NCI-H128 (cell line): ENCODE data around the gene ZDHHC1.

Source experiments
- DNase-seq: peaks from one replicate; lab custom pipeline; 2025; ENCODE audit not compliant: unreplicated experiment; lab: John Stamatoyannopoulos, UW

The ZDHHC1 gene

DNA sequence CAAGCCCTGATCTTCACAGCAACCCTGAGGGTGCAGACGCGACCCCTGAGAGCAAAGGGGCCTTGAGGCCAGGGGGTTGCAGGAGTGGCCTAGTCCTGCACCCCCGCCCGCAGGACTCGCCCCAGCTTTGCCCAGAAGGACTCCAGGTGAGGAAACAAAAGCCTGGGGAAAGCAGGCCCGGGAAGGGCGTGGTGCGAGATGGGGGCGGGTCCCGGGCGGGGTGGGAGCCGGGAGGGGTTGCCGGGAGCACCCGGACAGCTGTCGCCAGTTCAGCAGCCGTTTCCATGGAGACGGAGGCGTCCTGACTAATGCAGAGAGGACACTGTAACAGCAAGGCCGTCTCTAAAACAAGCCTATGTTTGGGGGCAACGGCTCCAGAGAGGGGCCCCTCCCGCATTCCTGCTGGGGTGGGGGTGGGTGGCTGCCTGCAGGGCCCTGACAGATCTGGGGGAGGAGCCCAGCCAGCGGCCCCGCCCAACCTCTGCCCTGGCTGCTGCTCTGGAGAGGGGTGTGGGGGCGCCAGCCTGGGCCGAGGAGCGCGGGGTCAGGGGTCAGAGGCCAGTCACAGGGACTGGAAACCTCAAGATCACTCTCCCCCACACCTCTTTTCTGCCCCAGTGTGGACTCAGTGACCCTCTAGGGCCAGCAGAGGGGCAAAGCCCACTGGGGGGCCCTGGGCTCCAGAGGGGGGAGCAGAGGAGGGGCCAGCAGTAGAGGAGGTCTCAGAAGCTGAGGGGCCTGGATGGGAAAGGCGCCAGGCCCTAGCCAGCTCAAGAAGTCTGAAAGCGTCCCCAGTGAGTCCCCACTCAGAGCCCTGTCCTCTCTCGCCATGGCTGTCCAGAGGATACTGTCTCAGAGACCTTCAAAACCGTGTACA is 19.9 kb downstream of the ZDHHC1 start:
- DNase-seq: peak; percentile 60

DNA sequence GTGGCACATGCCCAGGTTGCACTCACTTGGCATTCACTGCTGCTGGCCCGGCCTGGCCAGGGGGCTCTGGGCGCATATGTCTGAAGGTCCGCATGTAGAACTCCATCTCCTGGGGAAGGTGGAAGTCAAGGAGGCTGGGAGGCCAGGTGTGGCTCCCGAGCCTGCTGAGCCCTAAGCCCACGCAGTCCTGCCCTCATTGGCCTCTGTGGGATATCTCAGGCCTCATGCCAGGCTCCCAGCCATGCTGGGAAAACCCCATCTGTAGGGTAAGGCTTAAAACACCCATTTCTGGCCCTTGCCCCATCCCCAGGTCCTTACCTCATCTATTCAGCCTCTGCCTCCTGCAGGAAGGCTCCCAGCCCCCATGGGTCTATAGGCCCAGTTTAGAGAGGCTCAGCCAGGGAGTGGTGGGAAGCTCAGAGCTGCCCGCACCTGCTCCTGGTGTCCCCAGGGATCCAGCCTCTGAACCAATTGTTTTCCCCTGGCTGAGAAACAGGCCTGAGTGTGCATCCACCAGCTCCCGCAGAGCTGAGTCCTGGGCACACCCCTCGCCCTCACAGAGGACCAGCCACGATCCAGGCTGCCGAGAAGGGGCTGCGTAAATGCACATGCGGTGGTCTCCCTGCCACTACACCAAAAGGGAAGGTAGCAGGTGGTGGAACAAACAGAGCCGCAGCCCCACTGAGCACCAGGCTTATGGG is 20.7 kb downstream of the ZDHHC1 start:
- peak; percentile 68 for DNase-seq

DNA sequence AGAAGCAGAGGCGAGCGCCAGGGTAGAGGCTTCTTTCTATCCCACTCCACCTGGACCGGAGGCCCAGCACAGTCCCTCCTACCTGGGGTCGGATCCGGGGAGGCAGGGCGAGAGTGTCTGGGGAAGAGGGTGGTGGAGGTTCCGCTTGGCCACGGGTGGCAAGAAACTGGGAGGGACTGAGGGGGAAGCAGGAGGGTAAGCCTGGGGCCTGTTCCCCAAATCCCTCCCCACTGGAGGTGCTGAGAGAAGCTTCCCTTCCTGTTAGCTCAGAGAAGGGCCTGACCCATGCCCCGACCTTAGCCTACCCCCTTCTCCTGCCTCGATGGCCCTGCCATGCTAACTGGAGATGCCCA is 21.2 kb downstream of the ZDHHC1 start:
- no peak for DNase-seq

DNA sequence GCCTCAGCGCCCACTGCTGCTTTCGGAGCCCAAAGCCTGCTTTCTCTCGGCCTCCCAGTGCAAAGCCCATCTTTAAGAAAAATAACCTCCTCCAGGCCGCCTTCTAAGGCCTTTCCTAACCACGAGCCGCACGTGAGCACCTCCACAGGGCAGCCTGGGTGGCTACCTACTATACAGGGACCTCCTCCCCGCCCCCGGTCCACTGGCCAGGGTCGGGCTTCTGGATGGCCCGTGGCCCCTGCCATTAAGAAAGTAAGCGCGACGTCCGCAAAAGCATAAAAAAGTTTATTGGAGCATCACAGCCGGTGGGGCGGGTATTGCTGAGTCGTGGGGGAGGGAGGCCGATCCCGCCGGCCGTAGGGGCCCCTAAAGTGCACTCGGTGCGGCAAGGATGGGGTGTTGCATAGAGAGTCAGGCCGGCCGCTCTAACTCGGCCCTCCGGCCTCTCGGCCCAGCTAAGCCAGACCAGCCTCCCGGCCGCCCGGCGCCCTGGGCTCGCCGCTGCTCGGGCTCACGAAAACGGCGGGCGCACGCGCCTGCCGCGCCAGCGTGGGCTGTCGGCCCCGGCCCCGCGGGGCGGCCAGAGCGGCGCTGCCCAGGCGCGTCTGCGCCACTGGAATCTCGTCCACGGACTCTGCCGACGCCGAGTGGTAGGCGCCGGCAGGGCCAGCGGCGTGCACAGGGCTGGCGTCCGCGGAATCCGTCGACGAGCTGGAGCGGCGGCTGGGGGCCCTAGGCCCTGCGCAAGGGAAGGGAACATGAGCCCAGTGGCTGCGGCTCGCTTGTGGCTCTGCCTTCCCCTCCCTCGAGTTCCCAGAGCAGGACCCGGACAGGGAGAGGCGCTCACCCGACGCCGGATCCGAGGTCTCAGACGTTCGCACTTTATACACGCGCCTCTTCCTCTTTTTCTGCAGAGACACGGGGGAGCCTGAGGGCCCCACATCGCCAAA is 21.8 kb downstream of the ZDHHC1 start:
- no peak for DNase-seq

DNA sequence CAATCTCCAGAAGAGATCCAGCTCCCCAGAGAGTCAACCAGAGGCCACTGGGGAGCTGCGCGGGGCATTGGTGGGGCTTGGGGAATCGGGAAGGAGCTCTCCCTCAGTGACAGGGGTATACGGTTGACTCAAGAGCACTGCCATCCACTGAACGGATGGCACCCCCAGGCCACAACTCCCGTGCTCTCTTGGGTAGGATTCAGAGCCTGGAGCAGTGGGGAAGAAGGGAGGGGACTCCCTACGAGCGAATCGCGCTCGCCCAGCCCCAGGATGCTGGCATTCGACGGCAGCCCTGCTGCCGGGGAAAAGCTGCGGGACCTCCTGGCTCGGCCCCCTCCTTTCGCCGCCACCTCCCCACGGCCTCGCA is 22.5 kb downstream of the ZDHHC1 start:
- no peak for DNase-seq

DNA sequence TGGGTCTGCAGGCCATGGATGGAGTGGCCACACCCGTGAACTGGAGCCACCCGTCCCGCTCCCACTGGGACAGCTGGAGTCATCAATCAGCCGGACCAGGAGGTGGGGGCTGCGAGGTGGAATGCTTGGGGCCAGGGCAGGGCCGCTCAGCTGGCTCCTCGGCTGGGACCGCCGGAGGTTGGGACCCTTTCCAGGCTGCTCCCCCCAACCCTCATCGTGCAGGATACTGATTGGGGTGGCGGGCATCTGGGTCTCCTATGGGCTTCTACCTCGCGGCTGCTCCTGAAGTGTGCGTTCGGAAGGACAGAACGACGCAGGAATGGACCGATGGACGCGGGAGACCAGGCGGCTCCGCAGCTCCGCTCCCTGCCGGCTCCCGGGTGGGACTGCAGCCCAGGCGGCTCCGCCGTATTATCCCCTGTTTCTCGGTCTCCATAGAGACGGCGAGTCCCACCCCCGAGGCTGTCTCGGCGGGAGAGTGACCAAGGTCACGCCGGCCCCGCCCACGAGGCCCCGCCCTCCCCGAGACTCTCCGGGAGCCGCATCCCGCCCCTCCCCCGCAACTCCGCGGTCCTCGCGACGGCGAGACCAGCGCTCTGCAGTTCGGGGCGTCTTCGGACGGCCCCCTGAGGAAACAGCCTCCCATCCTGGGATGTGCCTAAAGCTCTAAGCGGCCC is 23.0 kb downstream of the ZDHHC1 start, which contains the start of gene TPPP3:
Gene TPPP3, minus strand, starts transcription at position 388 of the 677 bp plus-strand sequence. CDS start 2,387 bp downstream, outside the sequence.
- DNase-seq: peak; percentile 59

DNA sequence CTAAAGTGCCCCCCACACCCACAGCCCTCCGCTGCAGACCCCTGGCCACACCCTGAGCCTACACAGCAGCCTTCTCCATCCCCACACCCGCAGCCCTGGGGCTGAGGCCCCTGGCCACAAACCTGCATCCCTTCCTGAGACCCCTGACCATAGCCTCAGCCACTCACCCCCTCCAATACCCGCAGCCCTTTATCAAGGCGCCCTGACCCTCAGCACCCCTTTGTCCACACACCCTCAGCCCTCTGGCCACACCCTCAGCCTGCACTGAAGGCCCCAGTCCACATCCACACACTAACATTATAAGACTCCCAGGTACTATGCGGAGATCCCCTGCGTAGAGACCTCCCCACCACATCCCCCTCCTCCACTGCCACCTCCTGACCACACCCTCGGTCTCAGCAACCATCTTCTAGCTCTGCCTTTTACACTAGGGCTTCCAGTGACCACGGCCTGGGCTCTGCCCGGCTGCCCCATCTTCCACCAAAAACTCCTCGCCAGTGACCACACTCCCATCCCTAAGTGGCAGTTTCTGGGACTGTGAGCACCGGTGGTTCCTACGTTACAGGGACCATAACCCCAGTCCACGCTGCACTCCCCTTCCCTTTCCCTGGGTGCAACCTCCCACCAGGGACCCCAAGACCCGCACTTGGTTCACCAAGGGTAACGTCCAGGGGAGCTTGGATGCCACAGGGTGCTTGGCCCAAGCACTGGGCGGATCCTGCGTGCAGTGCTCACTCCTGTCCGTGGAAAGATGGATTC is 23.8 kb downstream of the ZDHHC1 start:
- DNase-seq: no peak

DNA sequence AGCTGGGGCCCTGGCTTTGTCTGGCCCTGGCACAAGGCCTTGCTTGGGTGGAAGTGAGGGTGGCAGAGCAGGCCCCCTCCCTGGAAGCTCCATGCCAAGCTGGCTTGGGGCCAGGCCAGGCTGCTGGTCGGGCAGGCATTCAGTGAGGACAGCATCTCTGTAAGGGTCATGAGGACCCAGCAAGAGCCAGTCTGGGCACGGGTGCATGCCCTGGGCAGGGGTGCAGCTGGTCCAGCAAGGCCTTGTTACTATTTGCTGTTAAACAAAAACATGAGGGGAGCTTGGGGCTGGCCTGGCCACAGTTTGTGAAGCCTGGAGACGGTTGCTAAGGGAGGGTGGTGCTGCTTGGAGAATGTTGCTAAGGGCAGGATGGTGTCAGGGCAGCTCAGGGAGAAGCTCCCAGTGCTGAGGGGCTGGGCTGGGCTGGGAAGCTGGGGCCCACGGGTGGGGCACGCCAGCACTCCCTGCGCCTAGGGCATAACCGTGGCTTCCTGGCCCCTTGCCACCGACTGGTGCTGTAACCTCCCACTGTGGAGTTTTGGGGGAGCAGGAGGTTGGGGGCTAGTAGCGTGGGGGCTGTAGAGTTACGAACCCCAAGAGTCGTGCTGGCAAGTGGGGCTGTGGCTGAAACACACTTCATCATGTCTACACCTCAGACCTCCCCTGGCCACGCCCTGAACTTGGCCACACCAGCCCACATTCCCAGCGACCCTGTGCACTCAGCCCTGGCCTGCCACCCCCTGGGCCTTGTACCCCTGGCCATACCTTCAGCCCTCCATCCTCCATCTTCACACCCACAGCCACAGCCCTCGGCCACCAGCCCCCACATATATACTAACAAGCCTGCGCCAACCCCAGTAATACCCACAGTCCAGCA is 24.6 kb downstream of the ZDHHC1 start:
- peak; percentile 1 for DNase-seq

DNA sequence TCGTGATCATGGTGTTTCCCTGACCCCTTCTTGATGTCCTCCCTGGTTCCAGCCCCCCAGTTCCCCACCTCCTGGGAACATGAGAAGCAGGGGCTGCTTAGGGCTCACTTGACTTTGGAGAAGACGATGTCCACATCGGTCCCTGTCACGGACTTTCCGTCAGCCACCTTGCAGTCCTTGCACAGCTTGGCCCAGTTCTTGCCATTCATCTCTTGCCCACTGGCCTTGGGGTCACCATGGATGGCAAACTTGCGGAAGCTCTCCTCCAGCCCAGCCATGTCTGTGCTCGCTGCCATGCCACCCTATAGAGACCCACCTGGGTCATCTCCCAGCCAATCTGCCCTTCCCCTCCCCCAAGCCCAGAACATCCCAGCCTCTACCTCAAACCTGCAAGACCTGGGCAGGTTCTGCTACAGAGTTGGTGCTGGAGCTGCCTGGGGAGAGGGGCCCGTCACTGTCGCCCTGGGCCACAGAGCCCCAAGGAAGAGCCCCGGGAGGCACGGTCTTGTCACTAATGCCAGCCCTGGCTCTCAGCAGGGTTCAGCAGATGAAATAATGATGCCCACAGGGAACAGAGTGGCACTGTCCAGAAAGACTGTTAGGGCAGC is 25.4 kb downstream of the ZDHHC1 start:
- no peak for DNase-seq

DNA sequence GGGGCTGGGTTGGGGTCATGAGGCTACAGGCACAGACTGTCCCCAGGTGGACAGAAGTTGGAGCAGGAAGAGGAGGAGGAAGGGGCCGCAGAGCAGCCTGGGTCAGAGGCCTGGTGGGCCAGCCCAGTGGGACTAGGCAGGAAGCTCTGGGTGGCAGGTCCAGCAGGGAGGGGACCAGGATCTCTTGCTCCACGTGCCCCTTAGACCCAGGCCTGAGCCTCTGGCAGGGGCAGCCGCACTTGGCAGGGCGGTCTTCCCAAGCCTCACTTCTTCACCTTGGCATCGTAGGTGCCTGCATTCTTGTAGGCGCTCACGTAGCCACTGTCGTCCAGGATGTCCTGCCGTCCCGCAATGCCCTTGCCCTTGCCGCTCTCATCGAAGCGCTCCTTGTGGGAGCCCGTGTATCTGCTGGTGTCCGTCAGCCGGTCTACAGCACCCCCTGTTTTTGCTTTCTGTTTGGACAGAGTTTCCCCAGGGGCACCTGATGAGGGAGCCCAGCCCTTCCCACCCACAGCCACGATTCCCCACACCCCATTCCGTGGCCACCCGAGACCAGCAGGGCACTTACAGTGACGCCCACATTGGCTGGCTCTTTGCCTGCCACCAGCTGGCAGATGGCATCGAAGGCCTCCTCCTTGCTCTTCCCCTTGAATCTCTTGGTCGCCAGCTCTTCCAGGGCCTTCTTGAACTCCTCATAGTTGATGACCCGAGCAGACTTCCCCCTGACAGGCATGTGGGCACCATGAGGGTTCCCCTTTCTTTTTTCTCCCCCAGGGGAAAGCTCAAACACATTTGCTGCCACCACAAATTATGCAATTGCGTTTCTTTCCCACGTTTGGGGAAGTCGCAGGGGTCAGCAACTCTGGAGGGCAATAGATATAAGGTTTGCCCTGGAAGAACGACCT is 26.1 kb downstream of the ZDHHC1 start:
- no peak for DNase-seq

DNA sequence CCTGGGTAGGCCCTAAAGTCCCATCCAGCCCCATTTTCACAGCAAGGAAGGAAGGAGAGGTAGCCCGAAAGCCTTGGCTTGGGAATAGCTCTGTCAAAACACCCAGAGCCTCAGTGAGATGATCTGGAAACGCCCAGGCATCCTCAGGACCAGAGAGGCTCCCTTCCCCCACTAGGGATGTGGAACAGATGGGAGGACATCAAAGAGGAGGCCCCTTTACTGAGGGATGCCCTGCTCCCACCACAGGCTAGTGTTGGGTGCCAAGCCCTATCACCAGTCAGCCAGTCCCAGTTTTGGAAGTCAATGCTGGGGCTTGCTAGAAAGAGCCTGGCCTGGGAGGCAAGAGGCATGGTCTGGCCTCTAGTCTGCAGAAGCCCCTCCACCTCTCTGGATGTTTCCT is 27.7 kb downstream of the ZDHHC1 start:
- DNase-seq: no peak

DNA sequence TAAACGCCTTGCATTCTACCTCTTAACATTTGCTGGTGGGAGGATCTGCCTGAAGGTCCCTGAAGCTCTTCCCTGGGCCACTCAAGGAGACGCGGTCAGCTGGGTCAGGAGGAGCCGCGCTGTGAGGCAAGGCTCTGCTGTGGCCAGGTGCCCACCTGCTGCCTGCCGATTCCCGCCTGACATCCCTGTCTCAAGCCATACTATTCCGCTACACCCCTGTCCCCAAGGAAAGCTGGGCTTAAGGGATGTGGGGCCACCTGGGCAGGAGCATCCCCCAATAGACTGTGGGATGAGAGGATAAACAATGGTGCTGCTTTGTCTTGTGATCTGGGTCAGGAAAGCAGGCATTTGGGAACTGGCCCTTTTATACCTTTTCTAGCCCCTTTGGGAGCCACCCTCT is 28.1 kb downstream of the ZDHHC1 start:
- DNase-seq: no peak

DNA sequence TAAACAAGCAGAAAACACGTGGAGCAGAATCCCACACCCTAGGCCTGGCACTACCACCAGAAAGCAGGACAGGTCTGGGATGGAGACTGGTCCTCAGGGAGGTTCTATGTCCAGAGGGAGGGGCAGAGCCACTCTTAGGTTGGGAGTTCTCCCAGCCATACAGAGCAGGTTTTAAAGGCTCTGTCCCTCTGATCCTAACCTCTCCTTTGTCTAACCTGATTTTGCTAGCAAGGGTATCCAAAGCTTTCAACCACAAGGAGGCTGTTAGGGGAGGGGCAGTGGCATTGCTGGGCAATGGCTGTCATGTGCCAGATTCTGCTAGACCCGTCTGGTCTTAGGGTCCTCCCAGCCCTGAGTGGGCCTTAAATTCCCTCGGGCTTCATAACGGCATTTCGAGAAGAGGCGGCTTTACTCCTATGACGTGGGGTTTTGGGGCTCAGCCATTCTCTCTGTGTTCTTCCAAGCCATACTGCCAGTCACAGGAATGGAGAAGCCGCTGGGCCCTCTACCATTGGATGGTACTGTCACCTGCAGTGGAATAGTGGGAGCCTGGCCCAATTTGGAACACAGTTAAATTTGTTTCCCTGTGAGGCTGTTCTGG is 28.7 kb downstream of the ZDHHC1 start:
- no peak for DNase-seq

DNA sequence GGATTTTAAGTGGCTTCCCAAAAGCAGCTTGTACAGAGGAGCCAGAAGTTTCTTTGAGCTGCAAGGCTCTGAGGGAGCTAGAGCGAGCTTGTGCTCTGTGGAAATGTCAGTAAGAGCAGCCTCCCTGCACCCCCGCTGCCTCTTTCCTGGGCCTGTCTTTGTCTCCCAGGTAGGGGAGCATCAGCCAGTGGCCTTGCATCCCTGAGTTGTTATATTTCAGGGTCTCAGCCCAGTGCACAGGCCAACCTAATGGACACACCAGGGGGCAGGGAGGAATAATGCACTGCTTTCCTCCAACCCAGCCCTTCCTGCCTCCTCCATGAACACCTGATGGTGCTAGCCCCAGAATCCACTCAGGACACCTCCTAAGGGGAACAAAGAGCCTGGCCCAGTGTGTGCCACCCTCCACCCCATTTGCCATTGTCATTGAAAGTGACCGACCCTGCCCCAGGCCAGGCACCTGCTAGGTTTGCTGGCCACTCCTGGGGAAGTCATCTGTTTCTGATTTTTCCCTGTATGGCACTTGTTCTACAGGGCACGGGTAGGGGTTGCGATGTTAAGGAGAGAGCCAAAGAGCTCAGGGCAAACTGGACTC is 29.3 kb downstream of the ZDHHC1 start:
- DNase-seq: no peak

DNA sequence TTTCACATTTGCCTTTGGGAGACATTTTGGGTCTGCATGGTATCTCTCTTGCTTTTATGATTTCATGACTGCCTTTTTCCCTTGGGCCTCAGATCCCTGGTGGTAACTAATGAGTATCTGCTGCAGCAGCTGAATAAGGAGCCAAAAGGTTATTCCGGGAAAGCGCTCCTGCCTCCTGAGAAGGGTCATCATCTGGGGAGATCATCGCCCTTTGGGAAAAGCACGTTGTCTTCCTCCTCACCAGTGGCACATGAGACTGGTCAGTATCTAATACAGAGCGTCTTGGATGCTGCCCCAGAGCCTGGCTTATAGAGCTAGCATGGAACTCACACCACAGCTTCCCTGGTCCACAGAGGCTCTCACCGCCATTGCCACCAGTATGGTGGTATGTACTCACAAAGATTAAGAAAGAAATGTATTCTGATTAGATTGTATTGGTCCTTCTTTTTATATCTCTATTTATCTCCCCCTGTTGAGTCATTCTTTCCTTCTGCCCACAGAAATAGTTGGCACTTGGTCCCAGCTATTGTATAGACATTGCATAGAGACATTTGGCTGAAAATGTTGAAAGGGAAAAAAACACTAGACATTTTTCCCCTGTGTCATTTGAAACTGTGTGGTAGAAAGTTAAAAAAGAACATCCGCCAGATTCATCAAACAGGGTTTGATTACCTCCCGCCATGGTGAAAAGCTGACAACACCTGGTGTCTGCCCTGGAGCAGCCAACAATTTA is 31.3 kb downstream of the ZDHHC1 start:
- DNase-seq: no peak

DNA sequence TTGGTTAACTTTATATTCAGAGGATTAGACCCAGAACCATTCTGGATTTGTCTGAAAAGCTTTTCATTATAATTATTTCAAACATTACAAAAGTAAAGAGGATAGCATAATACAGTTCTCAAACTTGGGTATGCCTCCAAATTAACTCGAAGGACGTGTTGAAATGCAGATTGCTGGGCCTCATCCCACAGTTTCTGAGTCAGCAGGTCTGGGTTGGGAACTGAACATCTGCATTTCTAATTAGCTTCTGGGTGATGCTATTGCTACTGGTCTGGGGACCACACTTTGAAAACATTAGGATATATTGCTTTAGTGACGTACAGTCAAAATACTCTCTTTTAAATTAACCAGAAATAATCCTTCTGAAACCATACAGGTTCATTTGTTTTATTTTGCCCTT is 33.0 kb downstream of the ZDHHC1 start:
- DNase-seq: no peak
